Umbilical cord (tissue), 2 donors: ENCODE data around the gene IP6K1. TPM values are rescaled to one million over a fixed set of nuclear protein-coding genes. Genes with fewer than 3 reads are reported as not detected.
"Not testable (repeated sequence)": the region's sequence is repeated elsewhere in the genome, so short reads cannot be mapped to it uniquely, and the experiment has no call there.

ENCODE experiments used
- DNase-seq: peaks from one replicate; pipeline ENCODE4 v3.0.0-alpha.2; 2015; ENCODE audit warnings: low spot score
- total RNA-seq: library from RNA; depleted of rRNA; stranded (reverse); fragments of >200 nt; gene quantifications from one replicate; pipeline ENCODE4 v1.2.3, GENCODE V29; 2014; ENCODE audit warnings: low replicate concordance; ENCODE audit not compliant: insufficient read depth

The IP6K1 gene
- total RNA-seq, 1 donor from 2014 or later = 25.8 TPM

DNA sequence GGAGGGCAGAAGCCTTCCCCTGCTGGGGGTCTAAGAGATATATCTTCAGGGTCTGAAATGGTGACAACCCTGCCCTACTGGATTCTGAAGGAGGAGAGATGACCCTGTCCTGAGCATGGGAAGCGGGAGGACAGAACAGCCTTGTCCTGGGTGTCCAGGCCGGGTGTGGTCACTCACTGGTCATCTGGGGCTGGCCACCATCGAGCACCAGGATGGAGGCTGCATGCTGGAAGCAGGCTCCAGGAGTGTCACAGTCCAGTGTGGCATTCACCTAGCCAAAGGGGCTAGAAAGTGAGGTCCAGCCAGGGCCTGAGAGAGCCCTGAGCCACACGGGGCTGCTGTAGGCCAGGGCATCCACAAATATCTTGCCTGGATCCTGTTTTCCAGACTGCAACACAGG is 8.1 kb upstream of the IP6K1 start:
- no peak for DNase-seq

DNA sequence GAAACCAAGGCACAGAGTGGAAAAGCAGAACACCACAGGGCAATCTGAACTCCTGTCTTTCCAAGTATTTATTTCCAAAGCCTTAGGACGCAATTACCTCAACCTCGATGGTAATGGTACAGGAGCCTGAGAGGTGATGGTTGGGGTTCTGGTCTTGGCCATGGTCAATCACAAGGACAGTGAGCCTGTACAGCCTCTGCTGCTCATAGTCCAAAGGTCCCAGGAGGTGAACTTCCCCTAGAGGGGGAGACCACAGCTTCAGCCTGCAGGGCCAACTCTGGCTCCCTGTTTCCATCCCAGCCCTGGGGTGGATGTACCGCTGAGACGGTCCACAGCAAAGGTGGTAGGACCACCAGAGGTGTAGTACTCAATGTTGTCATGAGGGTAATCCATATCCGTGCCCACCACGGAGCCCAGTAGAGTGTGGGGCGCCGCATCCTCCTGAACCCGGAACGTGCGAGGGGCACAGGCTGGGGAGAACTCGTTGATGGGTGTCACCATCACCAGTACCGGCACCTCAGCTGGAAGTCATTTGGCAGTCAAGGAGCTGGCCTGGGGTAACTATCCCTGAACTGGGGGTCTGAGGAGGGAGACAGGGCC is 7.2 kb upstream of the IP6K1 start:
- no peak for DNase-seq

GRCh38 chr3:49792371-49793150 is 6.2 kb upstream of the IP6K1 start:
- no peak for DNase-seq

DNA sequence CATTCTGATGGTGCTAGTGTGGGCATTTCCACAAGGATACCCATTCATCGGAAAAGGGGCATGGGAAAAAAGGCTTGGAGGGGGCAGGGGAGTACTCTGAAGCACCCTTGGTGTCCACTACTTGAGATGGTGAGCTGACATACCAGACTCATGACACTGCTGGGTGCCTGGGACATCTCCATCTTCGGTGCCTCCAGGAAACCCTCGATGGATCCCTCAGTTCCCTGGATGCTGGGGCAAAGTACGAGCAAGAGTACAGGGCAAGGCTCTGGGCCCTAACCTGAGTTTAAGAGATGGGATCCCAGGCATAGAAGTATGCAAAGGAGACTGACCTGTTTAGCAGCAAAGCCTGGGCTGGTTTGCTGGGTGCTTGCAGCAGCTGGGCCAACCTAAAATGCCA is 5.2 kb upstream of the IP6K1 start:
- DNase-seq = no peak

DNA sequence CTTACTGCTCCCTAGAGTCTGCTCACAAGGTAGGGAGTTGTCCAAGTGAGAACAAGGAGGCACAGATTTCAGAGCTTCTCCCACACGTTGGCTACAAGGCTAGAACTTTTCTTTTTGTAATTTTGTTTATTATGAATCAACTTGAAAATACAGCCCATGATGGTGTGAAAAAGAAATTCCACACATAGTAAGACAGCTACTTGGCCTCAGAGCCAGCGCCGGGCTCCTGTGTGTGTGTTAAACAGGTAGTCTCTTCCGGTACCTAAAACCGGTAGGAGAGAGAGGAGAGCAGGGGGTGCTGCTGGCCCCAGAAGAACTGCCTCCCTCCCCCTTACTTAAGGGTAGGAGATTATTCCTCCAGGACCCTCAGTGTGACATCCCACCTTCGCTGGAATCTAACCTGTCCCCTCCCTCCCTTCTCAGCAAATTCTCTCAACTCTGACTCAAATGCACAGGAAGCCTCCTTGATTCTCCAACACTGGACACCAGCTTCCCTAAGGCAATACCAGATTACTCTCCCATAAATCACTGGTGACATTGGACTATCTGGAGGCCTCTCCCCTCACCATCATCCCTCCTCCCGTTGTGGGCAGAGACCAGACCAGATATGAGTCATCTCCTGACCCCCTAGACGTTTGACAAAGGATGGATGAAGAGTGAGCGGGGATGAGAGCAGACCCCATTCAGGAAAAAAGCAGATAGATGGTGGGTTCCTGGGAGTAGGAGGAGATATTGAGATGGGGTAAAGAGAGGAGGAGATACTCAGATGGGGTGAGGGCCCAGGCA is 4.5 kb upstream of the IP6K1 start:
- DNase-seq = peak; percentile 24

DNA sequence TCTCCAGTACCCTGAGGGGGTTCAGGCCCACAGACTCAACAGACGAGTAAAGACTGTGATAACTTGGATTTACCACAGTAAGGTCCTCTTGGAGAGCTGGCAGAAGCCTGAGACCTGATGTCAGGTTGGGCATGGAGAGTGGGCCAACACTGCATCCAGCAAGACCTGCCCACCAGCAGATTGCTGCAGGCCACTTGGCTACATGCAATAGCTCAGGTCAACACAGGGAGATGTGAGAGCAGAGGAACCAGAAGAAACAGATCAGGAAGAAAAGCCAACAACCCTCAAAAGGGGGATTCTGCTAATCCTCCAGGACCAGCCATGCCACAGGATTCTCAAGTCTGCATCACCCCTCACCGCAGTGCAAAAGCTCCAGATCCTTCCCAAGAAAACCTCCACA is 1.7 kb upstream of the IP6K1 start:
- DNase-seq = no peak

- DNase-seq = no peak
Measured at GRCh38 chr3:49787536-49787935, 1.2 kb upstream of the IP6K1 start.

GRCh38 chr3:49787182-49787464 is 781 bp upstream of the IP6K1 start:
- no peak for DNase-seq

DNA sequence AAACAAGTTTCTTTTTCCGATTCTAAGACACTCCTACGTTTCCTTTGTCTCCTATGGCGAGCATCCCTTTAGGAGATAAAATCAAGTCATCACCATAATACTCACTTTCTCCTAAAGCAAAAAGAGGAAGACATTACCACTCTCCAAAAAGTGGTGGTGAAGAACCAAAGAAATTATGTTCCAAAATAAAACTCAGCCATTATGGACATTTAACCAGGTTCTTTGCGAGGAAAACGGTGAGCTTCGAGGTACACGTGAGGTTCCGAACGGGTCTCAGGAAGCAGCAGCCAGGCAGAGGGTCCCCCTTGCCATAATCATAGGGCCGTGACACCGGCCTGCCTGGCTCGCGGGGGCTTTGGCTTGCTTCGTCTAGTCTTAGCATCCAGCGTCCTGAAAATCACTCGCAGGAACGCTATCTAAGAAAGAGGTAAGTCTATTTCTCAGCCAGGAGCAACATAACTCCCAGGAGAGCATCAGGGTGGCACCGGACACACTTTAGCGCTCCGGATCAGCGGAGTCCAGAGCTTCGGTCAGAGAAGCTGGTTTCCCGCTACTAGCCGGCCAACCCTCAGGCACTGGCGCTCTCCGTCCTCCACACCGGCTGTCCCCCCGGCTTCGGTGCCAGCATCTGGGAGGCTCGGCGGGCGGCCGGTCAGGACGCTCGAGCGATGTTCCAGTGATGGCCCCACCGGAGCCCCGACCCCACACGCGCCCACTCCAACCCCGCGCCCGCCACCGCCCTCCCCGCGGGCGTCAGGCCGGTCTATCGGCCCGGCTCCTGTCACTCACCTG is 581 bp downstream of the IP6K1 start:
- no peak for DNase-seq

- DNase-seq = not testable (repeated sequence)
Measured at GRCh38 chr3:49782277-49782676, 4.1 kb downstream of the IP6K1 start.

GRCh38 chr3:49781415-49782199 is 4.7 kb downstream of the IP6K1 start:
- peak; percentile 72 for DNase-seq

DNA sequence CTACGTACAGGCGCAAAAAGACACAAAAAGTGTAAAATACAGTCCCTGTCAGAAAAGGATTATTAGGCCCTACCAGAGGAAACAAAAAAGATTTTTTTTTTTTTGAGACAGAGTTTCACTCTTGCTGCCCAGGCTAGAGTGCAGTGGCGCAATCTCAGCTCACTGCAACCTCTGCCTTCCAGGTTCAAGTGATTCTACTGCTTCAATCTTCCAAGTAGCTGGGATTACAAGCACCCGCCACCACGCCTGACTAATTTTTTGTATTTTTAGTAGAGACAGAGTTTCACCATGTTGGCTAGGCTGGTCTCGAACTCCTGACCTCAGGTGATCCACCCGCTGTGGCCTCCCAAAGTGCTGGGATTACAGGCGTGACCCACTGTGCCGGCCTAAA is 5.4 kb downstream of the IP6K1 start:
- not testable (repeated sequence) for DNase-seq

DNA sequence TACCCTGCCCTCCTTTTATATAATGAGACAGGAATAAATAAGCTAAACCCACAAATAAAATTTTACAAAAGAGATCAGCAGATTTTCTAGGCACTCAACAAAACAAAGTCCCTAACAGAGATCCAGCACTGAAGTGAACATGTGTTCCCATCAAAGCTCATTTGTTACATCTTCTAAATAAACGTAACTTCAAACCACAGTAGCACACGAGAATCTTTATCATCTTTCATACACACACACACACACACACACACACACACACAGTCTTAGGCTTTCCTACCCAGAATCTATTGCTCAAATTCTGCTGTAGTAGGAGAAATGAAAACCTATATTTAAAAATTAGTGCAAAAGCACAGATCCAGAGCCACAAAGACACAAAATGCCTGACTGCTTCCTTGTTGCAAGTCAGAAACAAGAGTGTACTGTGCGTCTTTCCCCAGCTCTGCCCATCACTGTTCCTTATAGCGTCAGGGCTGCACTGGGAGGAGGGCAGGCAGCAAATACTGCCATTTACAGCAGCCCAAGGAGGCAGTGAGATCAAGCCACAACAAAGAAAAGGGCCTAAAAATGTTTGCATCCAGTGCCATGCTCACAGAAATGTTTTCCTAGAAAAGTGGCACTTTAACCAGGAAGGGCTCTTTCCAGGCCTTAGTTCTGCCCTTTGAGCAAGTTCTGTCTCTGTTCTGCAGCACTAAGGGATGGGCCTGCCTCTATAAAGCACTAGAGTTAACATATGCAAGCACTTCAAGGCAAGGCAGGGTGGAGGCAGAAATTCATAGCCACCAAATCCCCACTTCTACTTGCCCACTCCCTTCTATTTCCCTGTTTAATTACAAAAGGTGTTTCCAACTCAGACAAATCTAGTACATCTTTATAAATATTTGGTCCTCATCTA is 6.0 kb downstream of the IP6K1 start:
- no peak for DNase-seq

DNA sequence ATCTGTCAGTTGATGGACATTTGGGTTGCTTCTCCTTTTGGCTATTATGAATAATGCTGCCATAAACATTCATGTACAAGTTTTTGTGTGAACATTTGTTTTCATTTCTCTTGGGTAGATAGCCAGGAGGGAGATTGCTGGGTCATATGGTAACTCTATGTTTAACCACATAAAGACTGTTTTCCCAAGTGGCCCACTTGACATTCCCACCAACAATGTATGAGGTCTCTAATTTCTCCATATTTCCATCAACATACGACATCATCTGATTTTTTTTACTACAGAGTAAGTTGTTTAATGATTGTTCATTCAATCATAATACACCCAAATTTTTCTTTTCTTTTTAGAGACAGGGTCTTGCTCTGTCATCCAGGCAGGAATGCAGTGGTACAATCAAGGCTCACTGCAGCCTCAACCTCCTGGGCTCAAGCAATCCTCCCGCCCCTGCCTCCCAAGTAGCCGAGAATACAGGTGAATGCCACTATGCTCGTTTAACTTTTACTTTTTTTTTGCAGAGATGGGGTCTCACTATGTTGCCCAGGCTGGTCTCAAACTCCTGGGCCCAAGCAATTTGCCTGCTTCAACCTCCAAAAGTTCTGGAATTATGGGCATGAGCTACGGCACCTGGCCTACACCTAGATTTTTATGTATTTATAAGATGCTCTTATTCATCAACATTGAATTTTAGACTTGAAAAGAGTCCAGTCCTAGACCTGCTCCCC is 6.8 kb downstream of the IP6K1 start:
- DNase-seq = no peak

DNA sequence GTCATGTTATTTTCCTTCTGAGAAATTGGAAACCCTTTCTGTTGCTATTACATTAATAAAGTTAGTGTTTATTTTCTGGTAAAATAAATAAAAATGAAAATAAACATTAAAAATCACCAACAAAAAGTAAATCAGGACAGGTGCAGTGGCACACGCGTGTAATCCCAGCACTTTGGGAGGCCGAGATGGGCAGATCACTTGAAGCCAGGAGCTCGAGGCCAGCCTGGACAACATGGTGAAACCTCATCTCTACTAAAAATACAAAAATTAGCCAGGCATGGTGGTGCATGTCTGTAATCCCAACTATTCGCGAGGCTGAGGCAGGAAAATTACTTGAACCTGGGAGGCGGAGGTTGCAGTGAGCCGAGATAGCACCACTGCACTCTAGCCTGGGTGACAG is 10.2 kb downstream of the IP6K1 start:
- not testable (repeated sequence) for DNase-seq

DNA sequence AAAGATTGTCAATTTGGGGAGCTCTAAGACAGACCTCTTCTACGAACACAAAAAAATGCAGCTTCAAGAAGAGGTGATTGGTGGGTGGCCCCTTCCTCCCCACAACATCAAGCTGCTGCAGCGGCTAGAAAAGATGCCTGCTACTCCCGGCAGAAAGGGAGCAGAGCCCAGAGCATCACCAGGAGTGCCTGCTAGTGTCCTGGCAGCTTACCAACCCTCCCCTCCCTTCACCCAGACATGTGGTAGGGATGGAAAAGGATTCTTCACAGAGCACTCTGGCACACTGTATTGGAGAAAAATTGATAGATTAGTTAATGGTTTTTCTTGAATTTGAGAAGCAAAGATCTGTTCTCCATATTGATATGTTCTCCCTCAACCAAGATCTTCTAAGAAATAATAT is 10.8 kb downstream of the IP6K1 start:
- no peak for DNase-seq

- no peak for DNase-seq
Measured at GRCh38 chr3:49772703-49773102, 13.6 kb downstream of the IP6K1 start.

- no peak for DNase-seq
Measured at GRCh38 chr3:49771340-49771938, 14.9 kb downstream of the IP6K1 start.

DNA sequence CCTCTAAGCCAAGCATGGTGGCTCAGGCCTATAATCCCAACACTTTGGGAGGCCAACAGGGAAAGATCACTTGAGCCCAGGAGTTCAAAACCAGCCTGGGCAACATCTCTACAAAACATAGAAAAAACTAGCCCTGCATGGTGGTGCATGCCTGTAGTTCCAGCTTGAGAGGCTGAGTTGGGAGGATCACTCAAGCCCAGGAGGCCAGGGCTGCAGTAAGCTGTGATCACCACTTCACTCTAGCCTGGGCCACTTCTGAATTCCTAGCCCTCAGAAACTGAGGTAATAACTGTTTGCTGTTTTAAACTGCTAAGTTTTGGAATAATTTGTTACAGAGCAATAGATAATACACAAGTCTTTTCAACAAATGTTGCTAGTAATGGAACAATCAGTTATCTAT is 16.4 kb downstream of the IP6K1 start:
- DNase-seq = no peak
